Duodenal mucosa (tissue), 2 donors: ENCODE data around the gene DOCK3.

Experiments
- H3K27ac ChIP-seq: one replicate; pipeline ENCODE4 v1.7.0; 2013; ENCODE audit warnings: low read depth, low read length
- H3K27me3 ChIP-seq, 2 donors: one replicate each; pipeline ENCODE4 v1.7.0; 2013; ENCODE audit warnings: low read length in 2 of 2, control low read depth in 1 of 2; ENCODE audit not compliant: insufficient read depth in 2 of 2, control insufficient read depth in 1 of 2
- H3K36me3 ChIP-seq, 2 donors: one replicate each; pipeline ENCODE4 v1.7.0; 2013; ENCODE audit warnings: low read length in 2 of 2, control low read depth in 1 of 2; ENCODE audit not compliant: insufficient read depth in 2 of 2, control insufficient read depth in 1 of 2
- H3K4me1 ChIP-seq, 2 donors: one replicate each; pipeline ENCODE4 v1.7.0; 2013; ENCODE audit warnings: low read length in 2 of 2, control low read depth in 1 of 2; ENCODE audit not compliant: insufficient read depth in 2 of 2, control insufficient read depth in 1 of 2
- H3K4me3 ChIP-seq, 2 donors: one replicate each; pipeline ENCODE4 v1.7.0; 2013; ENCODE audit warnings: low read length in 2 of 2, low read depth in 1 of 2
- H3K9ac ChIP-seq, 2 donors: one replicate each; pipeline ENCODE4 v1.7.0; 2013; ENCODE audit warnings: low read length in 2 of 2, low read depth in 1 of 2
- H3K9me3 ChIP-seq, 2 donors: one replicate each; pipeline ENCODE4 v1.7.0; 2013; ENCODE audit warnings: low read length in 2 of 2, control low read depth in 1 of 2; ENCODE audit not compliant: control insufficient read depth in 1 of 2

Gene DOCK3

DNA sequence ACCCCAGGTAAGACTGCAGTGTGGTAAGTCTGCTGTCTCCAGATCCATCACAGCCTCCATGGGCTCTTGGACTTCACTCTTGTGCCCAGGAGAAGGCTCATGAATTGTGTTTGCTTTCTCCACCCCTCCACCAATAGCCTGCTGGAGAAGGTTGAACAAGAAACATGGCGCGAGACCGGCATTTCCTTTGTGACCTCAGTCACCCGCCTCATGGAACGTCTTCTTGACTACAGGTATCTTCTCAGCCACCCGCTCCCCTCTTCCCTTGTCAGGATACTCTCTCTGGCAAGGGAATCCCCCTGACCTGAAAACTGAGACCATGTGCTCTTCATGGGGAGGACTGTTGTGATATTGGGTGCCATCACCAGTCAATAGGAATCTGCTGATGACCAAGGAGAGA is 658.3 kb downstream of the DOCK3 start:
- no peaks in the 10 kb centered on the region for H3K9me3 ChIP-seq
- H3K9ac ChIP-seq = no peak overlapping the region
- H3K4me1 ChIP-seq = no peaks in the 10 kb centered on the region
- H3K4me3 ChIP-seq = no peak overlapping the region
- H3K27me3 ChIP-seq = no peaks in the 10 kb centered on the region
- H3K36me3 ChIP-seq = no peaks in the 10 kb centered on the region
- H3K27ac ChIP-seq = no peak overlapping the region

GRCh38 chr3:51336261-51336660 is 661.5 kb downstream of the DOCK3 start:
- Histone ChIP-seq H3K9ac (no peak overlapping the region), H3K4me3 (no peak overlapping the region), H3K4me1 (no peaks in the 10 kb centered on the region), H3K27ac (no peak overlapping the region), H3K27me3 (no peaks in the 10 kb centered on the region), H3K36me3 (no peaks in the 10 kb centered on the region), H3K9me3 (no peaks in the 10 kb centered on the region)

- Histone ChIP-seq H3K9me3 (no peaks in the 10 kb centered on the region), H3K4me1 (no peaks in the 10 kb centered on the region), H3K9ac (no peak overlapping the region), H3K4me3 (no peak overlapping the region), H3K27me3 (no peaks in the 10 kb centered on the region), H3K27ac (no peak overlapping the region), H3K36me3 (no peaks in the 10 kb centered on the region)
Measured at GRCh38 chr3:51337666-51338065, 662.9 kb downstream of the DOCK3 start.

DNA sequence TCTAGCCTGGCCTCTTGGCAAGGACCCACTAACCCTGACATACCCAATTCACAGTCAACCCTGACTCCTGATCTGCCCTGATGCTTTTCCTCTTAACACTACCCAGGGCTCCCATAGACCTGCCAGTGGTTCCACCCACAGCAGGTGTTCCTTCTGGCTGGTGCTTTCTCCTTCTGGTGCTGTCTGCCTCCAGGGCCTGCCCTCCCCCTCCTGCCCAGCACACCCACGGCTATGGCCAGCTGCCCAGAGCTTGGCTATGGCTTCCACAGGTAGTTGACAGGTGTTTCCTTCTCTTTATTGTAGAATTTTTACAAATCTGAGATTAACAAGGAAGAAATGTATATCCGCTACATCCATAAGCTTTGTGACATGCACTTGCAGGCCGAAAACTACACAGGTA is 663.9 kb downstream of the DOCK3 start:
- Histone ChIP-seq H3K36me3 (no peaks in the 10 kb centered on the region), H3K9ac (no peak overlapping the region), H3K4me1 (no peaks in the 10 kb centered on the region), H3K9me3 (no peaks in the 10 kb centered on the region), H3K4me3 (no peak overlapping the region), H3K27me3 (no peaks in the 10 kb centered on the region), H3K27ac (no peak overlapping the region)

- H3K9ac ChIP-seq = no peak overlapping the region
- no peak overlapping the region for H3K27ac ChIP-seq
Measured at GRCh38 chr3:51340013-51340829, 665.5 kb downstream of the DOCK3 start.

GRCh38 chr3:51340989-51341636 is 666.4 kb downstream of the DOCK3 start:
- Histone ChIP-seq H3K9ac (no peak overlapping the region), H3K27ac (no peak overlapping the region)

More at GRCh38 chr3:51340013-51340829, 665.5 kb downstream of the DOCK3 start:
- Histone ChIP-seq H3K36me3 (no peaks in the 10 kb centered on the region), H3K27me3 (no peaks in the 10 kb centered on the region), H3K4me1 (no peaks in the 10 kb centered on the region), H3K4me3 (no peak overlapping the region), H3K9me3 (no peaks in the 10 kb centered on the region)

GRCh38 chr3:51343918-51344687 is 669.4 kb downstream of the DOCK3 start:
- Histone ChIP-seq H3K9ac (no peak overlapping the region), H3K4me3 (no peak overlapping the region), H3K27ac (no peak overlapping the region), H3K36me3 (no peaks in the 10 kb centered on the region), H3K27me3 (no peaks in the 10 kb centered on the region), H3K9me3 (no peaks in the 10 kb centered on the region), H3K4me1 (no peaks in the 10 kb centered on the region)

More at GRCh38 chr3:51340989-51341636, 666.4 kb downstream of the DOCK3 start:
- Histone ChIP-seq H3K4me1 (no peaks in the 10 kb centered on the region), H3K27me3 (no peaks in the 10 kb centered on the region), H3K9me3 (no peaks in the 10 kb centered on the region), H3K36me3 (no peaks in the 10 kb centered on the region), H3K4me3 (no peak overlapping the region)

- Histone ChIP-seq H3K36me3 (no peaks in the 10 kb centered on the region), H3K9ac (no peak overlapping the region), H3K4me1 (no peaks in the 10 kb centered on the region), H3K9me3 (no peaks in the 10 kb centered on the region), H3K27me3 (no peaks in the 10 kb centered on the region), H3K4me3 (no peak overlapping the region), H3K27ac (no peak overlapping the region)
Measured at GRCh38 chr3:51350751-51351150, 676.0 kb downstream of the DOCK3 start.

GRCh38 chr3:51353131-51353530 is 678.4 kb downstream of the DOCK3 start:
- Histone ChIP-seq H3K36me3 (no peaks in the 10 kb centered on the region), H3K4me1 (no peaks in the 10 kb centered on the region), H3K27ac (no peak overlapping the region)

GRCh38 chr3:51353691-51354090 is 679.0 kb downstream of the DOCK3 start:
- Histone ChIP-seq H3K27ac (no peak overlapping the region), H3K4me3 (no peak overlapping the region), H3K36me3 (no peaks in the 10 kb centered on the region), H3K9ac (no peak overlapping the region), H3K4me1 (no peaks in the 10 kb centered on the region), H3K9me3 (no peaks in the 10 kb centered on the region), H3K27me3 (no peaks in the 10 kb centered on the region)

More at GRCh38 chr3:51353131-51353530, 678.4 kb downstream of the DOCK3 start:
- no peak overlapping the region for H3K9ac ChIP-seq
- H3K27me3 ChIP-seq = no peaks in the 10 kb centered on the region
- no peak overlapping the region for H3K4me3 ChIP-seq
- no peaks in the 10 kb centered on the region for H3K9me3 ChIP-seq
